Measurements from ENCODE around the gene KCNG4. TPM values are rescaled to one million over a fixed set of nuclear protein-coding genes. Genes with fewer than 3 reads are reported as not detected.

The KCNG4 gene
- total and polyA plus RNA-seq, 2 donors from 2014 or later: not detected

DNA sequence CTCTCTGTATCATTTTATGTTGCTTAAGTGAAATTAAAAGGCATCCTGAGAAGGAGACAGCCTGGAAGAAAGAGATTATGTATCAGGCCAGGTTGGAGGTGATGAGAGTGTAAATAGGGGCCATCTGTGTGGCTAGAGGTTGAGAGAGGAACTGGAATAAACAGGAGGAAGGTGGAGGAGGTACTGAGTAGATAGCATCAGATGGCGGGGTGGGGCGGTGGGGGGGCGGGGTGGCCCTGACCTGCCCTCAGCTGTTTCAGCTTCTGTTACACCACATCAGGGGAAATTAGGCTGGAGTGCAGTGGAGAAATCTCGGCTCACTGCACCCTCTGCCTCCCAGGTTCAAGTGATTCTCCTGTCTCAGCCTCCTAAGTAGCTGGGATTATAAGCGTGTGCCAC lies 6.9 kb upstream of the KCNG4 start:
- intact Hi-C loops (cut with DNase I): no loop called here
- no peaks in the 10 kb centered on the region for H3K4me1 ChIP-seq (ENCODE audit: control insufficient read depth in 2 of 3, insufficient read depth in 2 of 3, low read depth in 1 of 3, low read length in 3 of 3)
- H3K27me3 ChIP-seq (ENCODE audit: control insufficient read depth, insufficient read depth, low read length): no peaks in the 10 kb centered on the region
- no peak for FAIRE-seq
- no peaks in the 10 kb centered on the region for H3K9me3 ChIP-seq (ENCODE audit: control insufficient read depth in 2 of 3, insufficient read depth in 1 of 3, low read length in 3 of 3)
- no peak overlapping the region for H3K9ac ChIP-seq (ENCODE audit: low read length in 3 of 3)
- no peaks in the 10 kb centered on the region for H3K36me3 ChIP-seq (ENCODE audit: control insufficient read depth in 2 of 3, insufficient read depth in 3 of 3, low read length in 3 of 3)
- DNase-seq: no peak
- H3K4me3 ChIP-seq (ENCODE audit: low read length in 3 of 3): no peak overlapping the region
- TF ChIP-seq, protein P1, sequence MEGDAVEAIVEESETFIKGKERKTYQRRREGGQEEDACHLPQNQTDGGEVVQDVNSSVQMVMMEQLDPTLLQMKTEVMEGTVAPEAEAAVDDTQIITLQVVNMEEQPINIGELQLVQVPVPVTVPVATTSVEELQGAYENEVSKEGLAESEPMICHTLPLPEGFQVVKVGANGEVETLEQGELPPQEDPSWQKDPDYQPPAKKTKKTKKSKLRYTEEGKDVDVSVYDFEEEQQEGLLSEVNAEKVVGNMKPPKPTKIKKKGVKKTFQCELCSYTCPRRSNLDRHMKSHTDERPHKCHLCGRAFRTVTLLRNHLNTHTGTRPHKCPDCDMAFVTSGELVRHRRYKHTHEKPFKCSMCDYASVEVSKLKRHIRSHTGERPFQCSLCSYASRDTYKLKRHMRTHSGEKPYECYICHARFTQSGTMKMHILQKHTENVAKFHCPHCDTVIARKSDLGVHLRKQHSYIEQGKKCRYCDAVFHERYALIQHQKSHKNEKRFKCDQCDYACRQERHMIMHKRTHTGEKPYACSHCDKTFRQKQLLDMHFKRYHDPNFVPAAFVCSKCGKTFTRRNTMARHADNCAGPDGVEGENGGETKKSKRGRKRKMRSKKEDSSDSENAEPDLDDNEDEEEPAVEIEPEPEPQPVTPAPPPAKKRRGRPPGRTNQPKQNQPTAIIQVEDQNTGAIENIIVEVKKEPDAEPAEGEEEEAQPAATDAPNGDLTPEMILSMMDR (IDR thresholded peaks at IDR 0.05; ENCODE audit: borderline replicate concordance, extremely low read depth, insufficient read depth): no peak
- no peak overlapping the region for H3K27ac ChIP-seq (ENCODE audit: low read depth in 2 of 2, low read length in 2 of 2)

- intact Hi-C loops (cut with DNase I): no loop called here
- H3K4me3 ChIP-seq (ENCODE audit: low read length in 3 of 3): no peak overlapping the region
- no peak overlapping the region for H3K27ac ChIP-seq (ENCODE audit: low read depth in 2 of 2, low read length in 2 of 2)
- no peak for DNase-seq
- H3K4me1 ChIP-seq (ENCODE audit: control insufficient read depth in 2 of 3, insufficient read depth in 2 of 3, low read depth in 1 of 3, low read length in 3 of 3): no peaks in the 10 kb centered on the region
- no peak overlapping the region for H3K9ac ChIP-seq (ENCODE audit: low read length in 3 of 3)
- H3K27me3 ChIP-seq (ENCODE audit: control insufficient read depth, insufficient read depth, low read length): no peaks in the 10 kb centered on the region
- TF ChIP-seq, protein P1 (IDR thresholded peaks at IDR 0.05; ENCODE audit: borderline replicate concordance, extremely low read depth, insufficient read depth): no peak
- H3K9me3 ChIP-seq (ENCODE audit: control insufficient read depth in 2 of 3, insufficient read depth in 1 of 3, low read length in 3 of 3): no peaks in the 10 kb centered on the region
- FAIRE-seq: no peak
- no peaks in the 10 kb centered on the region for H3K36me3 ChIP-seq (ENCODE audit: control insufficient read depth in 2 of 3, insufficient read depth in 3 of 3, low read length in 3 of 3)
Measured at GRCh38 chr16:84245956-84246678, 6.3 kb upstream of the KCNG4 start.

- no peaks in the 10 kb centered on the region for H3K4me1 ChIP-seq (ENCODE audit: control insufficient read depth in 2 of 3, insufficient read depth in 2 of 3, low read depth in 1 of 3, low read length in 3 of 3)
- H3K27ac ChIP-seq (ENCODE audit: low read depth in 2 of 2, low read length in 2 of 2): no peak overlapping the region
- FAIRE-seq (no peak), DNase-seq (no peak)
- TF ChIP-seq, protein P1 (IDR thresholded peaks at IDR 0.05; ENCODE audit: borderline replicate concordance, extremely low read depth, insufficient read depth): no peak
- H3K9me3 ChIP-seq (ENCODE audit: control insufficient read depth in 2 of 3, insufficient read depth in 1 of 3, low read length in 3 of 3): no peaks in the 10 kb centered on the region
- intact Hi-C loops (cut with DNase I): no loop called here
- H3K36me3 ChIP-seq (ENCODE audit: control insufficient read depth in 2 of 3, insufficient read depth in 3 of 3, low read length in 3 of 3): no peaks in the 10 kb centered on the region
- H3K4me3 ChIP-seq (ENCODE audit: low read length in 3 of 3): no peak overlapping the region
- H3K27me3 ChIP-seq (ENCODE audit: control insufficient read depth, insufficient read depth, low read length): no peaks in the 10 kb centered on the region
- no peak overlapping the region for H3K9ac ChIP-seq (ENCODE audit: low read length in 3 of 3)
Measured at GRCh38 chr16:84244728-84245127, 4.9 kb upstream of the KCNG4 start.

DNA sequence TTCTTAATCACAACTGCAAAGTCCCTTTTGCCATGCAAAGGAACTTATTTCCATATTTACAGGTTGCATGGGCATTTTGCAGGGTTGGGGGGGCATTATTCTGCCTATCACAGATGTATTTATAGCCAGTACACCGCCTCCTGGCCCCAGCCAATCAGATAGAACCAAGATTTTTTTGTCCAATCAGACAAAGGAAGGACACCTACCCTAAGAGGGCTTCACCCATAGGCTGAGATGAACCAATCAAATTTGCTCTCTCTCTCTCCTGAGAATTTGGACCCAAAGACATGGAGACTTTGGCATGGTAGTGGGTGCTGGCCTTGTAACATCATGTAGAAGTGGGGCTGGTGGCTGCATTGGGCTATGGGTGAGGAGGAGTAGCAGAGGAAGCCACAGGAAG lies 3.9 kb upstream of the KCNG4 start:
- no peak for DNase-seq
- FAIRE-seq: no peak

More for the DNA sequence above, 3.9 kb upstream of the KCNG4 start:
- H3K4me1 ChIP-seq (ENCODE audit: control insufficient read depth in 2 of 3, insufficient read depth in 2 of 3, low read depth in 1 of 3, low read length in 3 of 3): no peaks in the 10 kb centered on the region
- no peaks in the 10 kb centered on the region for H3K36me3 ChIP-seq (ENCODE audit: control insufficient read depth in 2 of 3, insufficient read depth in 3 of 3, low read length in 3 of 3)
- H3K9me3 ChIP-seq (ENCODE audit: control insufficient read depth in 2 of 3, insufficient read depth in 1 of 3, low read length in 3 of 3): no peaks in the 10 kb centered on the region
- no peaks in the 10 kb centered on the region for H3K27me3 ChIP-seq (ENCODE audit: control insufficient read depth, insufficient read depth, low read length)
- H3K27ac ChIP-seq (ENCODE audit: low read depth in 2 of 2, low read length in 2 of 2): no peak overlapping the region
- no peak overlapping the region for H3K9ac ChIP-seq (ENCODE audit: low read length in 3 of 3)
- TF ChIP-seq, protein P1 (IDR thresholded peaks at IDR 0.05; ENCODE audit: borderline replicate concordance, extremely low read depth, insufficient read depth): no peak
- no peak overlapping the region for H3K4me3 ChIP-seq (ENCODE audit: low read length in 3 of 3)
- intact Hi-C loops (cut with DNase I): no loop called here
